A549 (cell line): ENCODE data around the gene ISCA2. TPM values are rescaled to one million over a fixed set of nuclear protein-coding genes. Genes with fewer than 3 reads are reported as not detected.

ENCODE experiments used
- ATAC-seq, 2 experiments: fragments of 200-7000 bp in 1 of 2; fragments of >200 bp in 1 of 2; cut with Nextera tagmentation in 1 of 2; cut with Tn5 transposase in 1 of 2; 3 replicates each; pipeline versions ENCODE4 v1.8.0 to v1.9.1; 2018 to 2020; ENCODE audit warnings: mild to moderate bottlenecking in 1 of 2, moderate library complexity in 1 of 2
- CTCF ChIA-PET: fragments of 300-600 bp; sonication (Branson Sonifier 250); formaldehyde crosslinking; extraction: SDS; loops from one replicate; lab custom pipeline; 2021; ENCODE audit warnings: antibody characterized with exemption, inconsistent platforms; lab: Yijun Ruan, JAX
- POLR2A ChIA-PET: fragments of 350-600 bp; formaldehyde crosslinking; extraction: SDS; loops from one replicate; lab custom pipeline; 2021; ENCODE audit warnings: antibody characterized with exemption, inconsistent platforms; lab: Yijun Ruan, JAX
- DNase-seq, 2 experiments: peaks; one replicate each; pipeline versions ENCODE4 v3.0.0 to v3.0.0-alpha.2; 2011 to 2016; ENCODE audit warnings: low read depth in 1 of 2, low spot score in 1 of 2
- FAIRE-seq: peaks from 2 replicates; lab custom pipeline; 2011; peaks lifted over from hg19 to GRCh38; lab: Jason Lieb, UNC
- H3K27ac ChIP-seq, 2 experiments: fragments of >200 bp; sonication (Bioruptor Twin); formaldehyde crosslinking; 3 replicates each; pipeline ENCODE4 v1.5.1; 2016 to 2017
- H3K4me1 ChIP-seq: fragments of >200 bp; sonication (Bioruptor Twin); formaldehyde crosslinking; 3 replicates; pipeline ENCODE4 v1.6.1; 2016
- H3K4me2 ChIP-seq: fragments of >200 bp; sonication (Bioruptor Twin); formaldehyde crosslinking; 3 replicates; pipeline ENCODE4 v1.6.1; 2016
- H3K4me3 ChIP-seq: fragments of >200 bp; sonication (Bioruptor Twin); formaldehyde crosslinking; 3 replicates; pipeline ENCODE4 v1.5.1; 2016
- H3K9me3 ChIP-seq: fragments of >200 bp; sonication (Bioruptor Twin); formaldehyde crosslinking; 3 replicates; pipeline ENCODE4 v1.6.1; 2016
- CBX8 ChIP-seq: fragments of 200-600 bp; sonication (generic); IDR thresholded peaks from 2 replicates; pipeline ENCODE4 v1.6.1; 2016
- CEBPB ChIP-seq, 2 experiments: fragments of >200 bp in 1 of 2; sonication (Bioruptor Twin) in 1 of 2; formaldehyde crosslinking in 1 of 2; IDR thresholded peaks; 2 replicates each; pipeline ENCODE4 v1.6.1; 2012 to 2016
- EHMT2 ChIP-seq: fragments of 200-600 bp; sonication (generic); IDR thresholded peaks from 2 replicates; pipeline ENCODE4 v1.6.1; 2016; ENCODE audit warnings: antibody characterized with exemption, low read depth, mild to moderate bottlenecking, moderate library complexity
- ELK1 ChIP-seq: fragments of 150-350 bp; IDR thresholded peaks from 2 replicates; pipeline ENCODE4 v1.6.1; 2014; ENCODE audit warnings: low read depth, mild to moderate bottlenecking, low read length
- FOSB ChIP-seq: fragments of 250-450 bp; sonication (Bioruptor Pico); IDR thresholded peaks from 2 replicates; pipeline ENCODE4 v1.5.0; 2020; ENCODE audit warnings: mild to moderate bottlenecking, moderate library complexity
- HDAC2 ChIP-seq: fragments of 200-600 bp; sonication (generic); IDR thresholded peaks from 2 replicates; pipeline ENCODE4 v1.6.1; 2016
- HEYL ChIP-seq: fragments of 250-450 bp; sonication (Bioruptor Pico); IDR thresholded peaks from 2 replicates; pipeline ENCODE4 v1.8.0; 2021; ENCODE audit warnings: mild to moderate bottlenecking, moderate library complexity
- JUNB ChIP-seq: fragments of >200 bp; sonication (Bioruptor Twin); formaldehyde crosslinking; IDR thresholded peaks from 2 replicates; pipeline ENCODE4 v1.6.1; 2016
- KDM1A ChIP-seq: fragments of 200-600 bp; sonication (generic); IDR thresholded peaks from 2 replicates; pipeline ENCODE4 v1.6.1; 2016; ENCODE audit warnings: low read depth, mild to moderate bottlenecking
- KDM5A ChIP-seq: fragments of 200-600 bp; sonication (generic); IDR thresholded peaks from 2 replicates; pipeline ENCODE4 v1.6.1; 2016; ENCODE audit warnings: antibody characterized with exemption, mild to moderate bottlenecking
- MAZ ChIP-seq: fragments of 150-350 bp; IDR thresholded peaks from 2 replicates; pipeline ENCODE4 v1.6.1; 2014; ENCODE audit warnings: antibody characterized with exemption, low read depth, low read length, borderline replicate concordance
- MYC ChIP-seq: IDR thresholded peaks from 2 replicates; pipeline ENCODE4 v1.6.1; 2012; ENCODE audit warnings: mild to moderate bottlenecking, inconsistent platforms, low read length, improper control_type of control experiment, borderline replicate concordance
- NFE2L2 ChIP-seq: fragments of 150-350 bp; conservative IDR thresholded peaks from 2 replicates; pipeline ENCODE4 v1.6.1; 2014; ENCODE audit warnings: low read length
- NR3C1 ChIP-seq: fragments of >200 bp; sonication (Bioruptor Twin); formaldehyde crosslinking; IDR thresholded peaks from 3 replicates; pipeline ENCODE4 v1.6.1; 2017
- PHF8 ChIP-seq: fragments of 200-600 bp; sonication (generic); IDR thresholded peaks from 2 replicates; pipeline ENCODE4 v1.6.1; 2016; ENCODE audit warnings: low read depth, mild to moderate bottlenecking, antibody characterized with exemption, moderate library complexity, borderline replicate concordance
- RAD21 ChIP-seq, 2 experiments: fragments of >200 bp in 1 of 2; sonication (Bioruptor Twin) in 1 of 2; formaldehyde crosslinking in 1 of 2; IDR thresholded peaks in 1 of 2; conservative IDR thresholded peaks in 1 of 2; 2 replicates in 1 of 2; 3 replicates in 1 of 2; pipeline ENCODE4 v1.6.1; 2012 to 2018; ENCODE audit warnings: inconsistent platforms in 1 of 2
- REST ChIP-seq: fragments of 200-600 bp; sonication (generic); IDR thresholded peaks from 2 replicates; pipeline ENCODE4 v1.6.1; 2016; ENCODE audit warnings: antibody characterized with exemption, mild to moderate bottlenecking, moderate library complexity
- RFX5 ChIP-seq: fragments of 450-650 bp; IDR thresholded peaks from 2 replicates; pipeline ENCODE4 v1.7.1; 2014; ENCODE audit warnings: antibody characterized with exemption, mild to moderate bottlenecking, moderate library complexity
- TP53 ChIP-seq: fragments of 250-450 bp; sonication (Bioruptor Pico); IDR thresholded peaks from 2 replicates; pipeline ENCODE4 v1.5.0; 2021; ENCODE audit warnings: mild to moderate bottlenecking, moderate library complexity
- WGBS: methylation state at CpG from one replicate; pipeline ENCODE4 v1.1.6; 2017; ENCODE audit errors: missing lambda C conversion rate; 5-methylcytosine and 5-hydroxymethylcytosine counted together
- polyA plus RNA-seq, 4 experiments: library from polyadenylated mRNA; depleted of rRNA in 3 of 4; stranded (reverse); fragments of >200 nt; fragmentation: RNase III in 1 of 4; extraction: RNeasy Plus Mini Kit Qiagen cat#74134 plus additional on column Dnase treatment in 1 of 4; gene quantifications; 2 replicates in 3 of 4; 3 replicates in 1 of 4; pipeline ENCODE4 v1.2.3, GENCODE V29; 2011 to 2017
- TF ChIP-seq, protein P1 (sequence below): fragments of >200 bp; sonication (Bioruptor Twin); formaldehyde crosslinking; IDR thresholded peaks from 3 replicates; pipeline ENCODE4 v1.5.1; 2016
- TF ChIP-seq, protein P2 (sequence below): fragments of 450-650 bp; IDR thresholded peaks from 2 replicates; pipeline ENCODE4 v1.6.1; 2014; ENCODE audit warnings: antibody characterized with exemption
- TF ChIP-seq, protein P3 (sequence below): IDR thresholded peaks from 2 replicates; pipeline ENCODE4 v1.6.1; 2012; ENCODE audit warnings: low read depth, borderline replicate concordance
- TF ChIP-seq, protein P4 (sequence below): IDR thresholded peaks from 2 replicates; pipeline ENCODE4 v1.6.1; 2012

ISCA2 gene
- polyA plus RNA-seq, 2 of the 4 experiments (the other 2 are of a cell fraction) = 48.8 to 49.3 TPM

DNA sequence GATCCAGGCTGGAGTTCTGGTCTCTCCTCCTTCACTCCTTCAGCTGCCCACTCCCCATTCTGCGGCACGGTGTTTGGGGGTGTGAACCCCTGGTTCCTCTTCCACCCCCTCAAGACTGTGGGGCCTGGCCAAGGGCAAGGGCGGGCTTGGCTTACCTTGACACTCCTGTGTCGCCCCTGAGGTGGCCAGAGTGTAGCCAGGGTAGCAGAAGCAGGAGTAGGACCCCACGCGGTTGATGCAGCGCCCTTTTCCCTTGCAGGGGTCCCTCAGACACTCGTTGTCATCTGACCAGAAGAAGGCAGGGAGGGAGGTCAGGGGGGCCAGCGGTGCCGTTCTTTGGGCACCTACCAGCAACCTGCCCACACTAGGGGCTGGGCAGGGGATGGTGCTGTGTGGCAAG, 28.2 kb downstream of the ISCA2 start:
- H3K4me2 ChIP-seq = no peak overlapping the region
- TF ChIP-seq RFX5 = no peak
- no peak for TF ChIP-seq ELK1
- TF ChIP-seq MAZ = no peak
- no peak for TF ChIP-seq MYC
- no peak for TF ChIP-seq NFE2L2
- no peak for TF ChIP-seq JUNB
- no peak for TF ChIP-seq CEBPB (IDR thresholded peaks at IDR 0.05)
- TF ChIP-seq, protein P1, sequence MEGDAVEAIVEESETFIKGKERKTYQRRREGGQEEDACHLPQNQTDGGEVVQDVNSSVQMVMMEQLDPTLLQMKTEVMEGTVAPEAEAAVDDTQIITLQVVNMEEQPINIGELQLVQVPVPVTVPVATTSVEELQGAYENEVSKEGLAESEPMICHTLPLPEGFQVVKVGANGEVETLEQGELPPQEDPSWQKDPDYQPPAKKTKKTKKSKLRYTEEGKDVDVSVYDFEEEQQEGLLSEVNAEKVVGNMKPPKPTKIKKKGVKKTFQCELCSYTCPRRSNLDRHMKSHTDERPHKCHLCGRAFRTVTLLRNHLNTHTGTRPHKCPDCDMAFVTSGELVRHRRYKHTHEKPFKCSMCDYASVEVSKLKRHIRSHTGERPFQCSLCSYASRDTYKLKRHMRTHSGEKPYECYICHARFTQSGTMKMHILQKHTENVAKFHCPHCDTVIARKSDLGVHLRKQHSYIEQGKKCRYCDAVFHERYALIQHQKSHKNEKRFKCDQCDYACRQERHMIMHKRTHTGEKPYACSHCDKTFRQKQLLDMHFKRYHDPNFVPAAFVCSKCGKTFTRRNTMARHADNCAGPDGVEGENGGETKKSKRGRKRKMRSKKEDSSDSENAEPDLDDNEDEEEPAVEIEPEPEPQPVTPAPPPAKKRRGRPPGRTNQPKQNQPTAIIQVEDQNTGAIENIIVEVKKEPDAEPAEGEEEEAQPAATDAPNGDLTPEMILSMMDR = no peak
- TF ChIP-seq, all 56 proteins: peak for 0
- H3K4me1 ChIP-seq = peaks cover 5% of the 10 kb centered on the region
- no peaks in the 10 kb centered on the region for H3K9me3 ChIP-seq
- ChIA-PET POLR2A (no interaction called here), CTCF (no interaction called here)
- ATAC-seq = no peak
- WGBS = 87% methylated on average over 6 of the region's 10 CpGs
- no peak overlapping the region for H3K4me3 ChIP-seq
- FAIRE-seq = no peak
- no peak overlapping the region for H3K27ac ChIP-seq
- DNase-seq = no peak

DNA sequence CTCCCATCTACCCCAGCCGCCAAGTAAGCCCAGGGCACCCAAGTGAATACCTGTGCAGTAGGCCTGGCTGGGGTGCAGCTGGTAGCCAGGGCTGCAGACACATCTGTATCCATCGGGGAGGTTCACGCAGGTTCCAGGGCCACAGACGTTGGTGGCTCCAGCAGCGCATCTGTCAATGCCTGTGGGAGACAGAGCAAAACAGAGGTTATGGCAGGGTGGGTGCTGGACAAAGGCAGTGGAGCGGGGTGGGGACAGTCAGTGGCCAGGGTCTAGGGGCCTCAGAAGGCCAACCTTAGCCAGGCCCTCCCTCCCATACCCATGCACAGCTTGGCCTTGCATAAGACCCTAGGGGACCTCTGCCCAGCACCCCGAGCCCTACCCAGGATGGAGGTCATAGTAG, 29.2 kb downstream of the ISCA2 start:
- H3K4me1 ChIP-seq = no peaks in the 10 kb centered on the region
- ATAC-seq (no peak), FAIRE-seq (no peak), DNase-seq (no peak)
- 91% methylated on average over 7 of the region's 7 CpGs for WGBS
- H3K4me2 ChIP-seq = no peak overlapping the region
- ChIA-PET CTCF (interaction anchor here (0.6 kb wide), 1 partner anchor 16 kb away, joined by 3 read pairs; no protein-coding TSS in a partner anchor), POLR2A (no interaction called here)
- TF ChIP-seq KDM1A (no peak), KDM5A (no peak), PHF8 (no peak), TP53 (CRISPR knock-in tag) (no peak), NR3C1 (no peak), EHMT2 (no peak), CBX8 (no peak), FOSB (no peak), REST (no peak), HEYL (no peak), RAD21 (conservative IDR thresholded peaks at IDR 0.05 in 1 of 2, IDR thresholded peaks at IDR 0.05 in 1 of 2) (no peak), HDAC2 (no peak)
- TF ChIP-seq, protein P2, sequence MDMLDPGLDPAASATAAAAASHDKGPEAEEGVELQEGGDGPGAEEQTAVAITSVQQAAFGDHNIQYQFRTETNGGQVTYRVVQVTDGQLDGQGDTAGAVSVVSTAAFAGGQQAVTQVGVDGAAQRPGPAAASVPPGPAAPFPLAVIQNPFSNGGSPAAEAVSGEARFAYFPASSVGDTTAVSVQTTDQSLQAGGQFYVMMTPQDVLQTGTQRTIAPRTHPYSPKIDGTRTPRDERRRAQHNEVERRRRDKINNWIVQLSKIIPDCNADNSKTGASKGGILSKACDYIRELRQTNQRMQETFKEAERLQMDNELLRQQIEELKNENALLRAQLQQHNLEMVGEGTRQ = no peak
- TF ChIP-seq, protein P3, sequence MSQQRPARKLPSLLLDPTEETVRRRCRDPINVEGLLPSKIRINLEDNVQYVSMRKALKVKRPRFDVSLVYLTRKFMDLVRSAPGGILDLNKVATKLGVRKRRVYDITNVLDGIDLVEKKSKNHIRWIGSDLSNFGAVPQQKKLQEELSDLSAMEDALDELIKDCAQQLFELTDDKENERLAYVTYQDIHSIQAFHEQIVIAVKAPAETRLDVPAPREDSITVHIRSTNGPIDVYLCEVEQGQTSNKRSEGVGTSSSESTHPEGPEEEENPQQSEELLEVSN = no peak
- TF ChIP-seq, protein P4, sequence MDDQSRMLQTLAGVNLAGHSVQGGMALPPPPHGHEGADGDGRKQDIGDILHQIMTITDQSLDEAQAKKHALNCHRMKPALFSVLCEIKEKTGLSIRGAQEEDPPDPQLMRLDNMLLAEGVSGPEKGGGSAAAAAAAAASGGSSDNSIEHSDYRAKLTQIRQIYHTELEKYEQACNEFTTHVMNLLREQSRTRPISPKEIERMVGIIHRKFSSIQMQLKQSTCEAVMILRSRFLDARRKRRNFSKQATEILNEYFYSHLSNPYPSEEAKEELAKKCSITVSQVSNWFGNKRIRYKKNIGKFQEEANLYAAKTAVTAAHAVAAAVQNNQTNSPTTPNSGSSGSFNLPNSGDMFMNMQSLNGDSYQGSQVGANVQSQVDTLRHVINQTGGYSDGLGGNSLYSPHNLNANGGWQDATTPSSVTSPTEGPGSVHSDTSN = no peak
- H3K4me3 ChIP-seq = no peak overlapping the region
- H3K27ac ChIP-seq = no peak overlapping the region
- no peaks in the 10 kb centered on the region for H3K9me3 ChIP-seq
